Measurements from ENCODE around the gene DIAPH3.

The DIAPH3 gene

DNA sequence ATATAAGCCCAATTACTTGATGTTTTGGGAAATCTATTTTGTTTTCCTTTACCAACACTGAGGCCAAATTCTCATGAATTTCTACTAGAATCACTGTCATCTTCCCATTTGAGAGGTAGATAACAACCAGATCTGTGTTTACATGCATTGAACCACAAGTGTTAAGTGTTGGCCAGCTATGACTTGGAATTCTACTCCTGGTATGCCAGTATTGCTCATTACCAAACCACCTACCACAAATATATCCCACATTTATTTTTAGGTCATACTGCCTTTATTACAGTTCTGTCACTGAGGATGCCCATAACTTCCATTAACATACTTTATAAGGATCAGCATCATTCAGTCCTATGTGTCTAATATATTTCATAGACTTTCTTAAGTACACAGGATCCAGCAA, 328.9 kb downstream of the DIAPH3 start:
- FAIRE-seq, result no peak
- TF ChIP-seq TAF1 (IDR thresholded peaks at IDR 0.05; ENCODE audit: low read depth, low read length) (no peak), POLR2AphosphoS5 (IDR thresholded peaks at IDR 0.05; ENCODE audit: low read depth, low read length) (no peak), POU2F2 (IDR thresholded peaks at IDR 0.05; ENCODE audit: low read depth, low read length) (no peak), POLR2A (IDR thresholded peaks at IDR 0.05; ENCODE audit: low read depth, low read length) (no peak), SPI1 (IDR thresholded peaks at IDR 0.05; ENCODE audit: low read depth, low read length) (no peak), PAX5 (IDR thresholded peaks at IDR 0.05; ENCODE audit: insufficient read depth, low read length, severe bottlenecking) (no peak)
- DNase-seq (ENCODE audit: insufficient read length, low spot score), result no peak

DNA sequence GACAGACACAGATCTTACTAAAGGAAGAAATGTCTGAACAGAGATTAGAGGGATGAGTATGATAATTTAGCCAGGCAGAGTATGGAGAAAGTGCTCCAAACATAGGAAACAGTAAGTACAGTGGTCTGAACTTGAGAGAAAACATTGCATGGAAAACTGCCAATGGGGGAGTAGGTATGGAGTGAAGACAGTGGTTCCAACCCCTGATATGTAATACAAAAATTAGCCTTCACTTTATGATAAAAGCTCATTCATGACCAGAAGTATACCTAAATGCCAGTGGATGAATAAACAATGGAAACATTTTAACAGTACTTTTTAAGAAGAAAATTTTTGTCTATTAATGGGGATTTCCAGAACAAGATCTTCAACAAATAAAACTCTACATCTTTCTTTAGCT, 334.0 kb downstream of the DIAPH3 start:
- FAIRE-seq, result no peak
- no peak for DNase-seq (ENCODE audit: insufficient read length, low spot score)
- TF ChIP-seq POLR2A (IDR thresholded peaks at IDR 0.05; ENCODE audit: low read depth, low read length) (no peak), POLR2AphosphoS5 (IDR thresholded peaks at IDR 0.05; ENCODE audit: low read depth, low read length) (no peak), SPI1 (IDR thresholded peaks at IDR 0.05; ENCODE audit: low read depth, low read length) (no peak), TAF1 (IDR thresholded peaks at IDR 0.05; ENCODE audit: low read depth, low read length) (no peak), PAX5 (IDR thresholded peaks at IDR 0.05; ENCODE audit: insufficient read depth, low read length, severe bottlenecking) (no peak), POU2F2 (IDR thresholded peaks at IDR 0.05; ENCODE audit: low read depth, low read length) (no peak)

DNA sequence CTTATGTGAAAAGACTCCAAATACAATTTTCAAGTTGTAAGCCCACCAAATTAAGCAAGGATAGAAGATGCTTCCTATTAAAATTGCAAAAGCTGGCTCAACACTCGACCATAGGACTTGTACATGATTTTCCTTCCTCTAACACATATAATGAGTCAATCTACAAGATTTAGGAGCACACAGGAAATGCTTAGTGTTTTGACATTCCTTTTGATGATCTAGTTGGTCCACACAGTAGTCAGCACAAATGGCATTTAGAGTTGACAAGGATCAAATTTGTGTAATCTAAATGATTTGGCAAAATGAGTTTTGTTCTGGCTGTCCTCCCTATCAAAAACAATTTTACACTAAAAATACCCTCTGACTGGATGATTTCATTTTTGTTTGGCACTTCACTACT, 340.2 kb downstream of the DIAPH3 start:
- DNase-seq (ENCODE audit: insufficient read length, low spot score) (no peak), FAIRE-seq (no peak)
- TF ChIP-seq POU2F2 (IDR thresholded peaks at IDR 0.05; ENCODE audit: low read depth, low read length) (no peak), TAF1 (IDR thresholded peaks at IDR 0.05; ENCODE audit: low read depth, low read length) (no peak), POLR2AphosphoS5 (IDR thresholded peaks at IDR 0.05; ENCODE audit: low read depth, low read length) (no peak), POLR2A (IDR thresholded peaks at IDR 0.05; ENCODE audit: low read depth, low read length) (no peak), SPI1 (IDR thresholded peaks at IDR 0.05; ENCODE audit: low read depth, low read length) (no peak), PAX5 (IDR thresholded peaks at IDR 0.05; ENCODE audit: insufficient read depth, low read length, severe bottlenecking) (no peak)

DNA sequence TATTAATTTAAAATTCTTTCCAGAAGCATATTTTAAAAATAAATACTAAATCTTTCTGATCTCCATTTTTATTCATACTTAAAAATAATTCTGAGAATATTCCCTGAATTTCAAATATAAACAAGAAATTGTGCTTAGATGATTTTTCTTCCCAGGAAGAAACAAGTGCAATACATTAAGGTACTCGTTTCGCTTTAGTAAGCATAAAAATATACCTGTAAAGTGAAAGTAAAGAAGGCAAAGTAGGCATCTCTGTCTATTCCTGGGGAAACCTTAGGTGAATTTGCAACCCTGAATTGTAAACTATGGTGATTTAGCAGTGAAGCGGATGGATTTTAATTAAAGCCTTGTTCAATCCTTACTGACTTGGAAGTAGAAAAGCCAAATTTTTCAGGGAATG, 354.2 kb downstream of the DIAPH3 start:
- FAIRE-seq (no peak), DNase-seq (ENCODE audit: insufficient read length, low spot score) (no peak)
- TF ChIP-seq POLR2A (IDR thresholded peaks at IDR 0.05; ENCODE audit: low read depth, low read length) (no peak), PAX5 (IDR thresholded peaks at IDR 0.05; ENCODE audit: insufficient read depth, low read length, severe bottlenecking) (no peak)

DNA sequence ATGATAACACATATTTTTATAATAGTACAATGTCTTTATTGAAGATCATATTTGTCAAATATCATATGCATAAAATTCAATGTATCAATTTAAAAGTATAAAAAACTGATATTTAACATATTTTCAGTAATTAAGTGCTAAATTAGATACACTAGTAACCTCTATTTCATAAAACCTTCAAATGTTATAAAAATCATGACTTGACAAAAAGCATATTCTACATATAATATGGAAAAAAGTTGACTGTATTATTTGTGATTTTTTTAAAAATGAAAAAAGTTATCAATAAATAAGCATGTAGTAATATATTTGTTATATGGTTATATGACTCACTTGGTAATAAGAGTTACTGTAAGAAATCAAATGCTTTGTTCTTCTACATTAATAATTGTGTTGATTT, 356.9 kb downstream of the DIAPH3 start:
- TF ChIP-seq POLR2AphosphoS5 (IDR thresholded peaks at IDR 0.05; ENCODE audit: low read depth, low read length), result no peak
- FAIRE-seq, result no peak

GRCh38 chr13:59801107-59801880, 362.4 kb downstream of the DIAPH3 start:
- FAIRE-seq, result no peak
- TF ChIP-seq POLR2AphosphoS5 (IDR thresholded peaks at IDR 0.05; ENCODE audit: low read depth, low read length) (no peak), SPI1 (IDR thresholded peaks at IDR 0.05; ENCODE audit: low read depth, low read length) (peak; percentile 65), PAX5 (IDR thresholded peaks at IDR 0.05; ENCODE audit: insufficient read depth, low read length, severe bottlenecking) (no peak)
- DNase-seq (ENCODE audit: insufficient read length, low spot score), result no peak

More for the DNA sequence above, 356.9 kb downstream of the DIAPH3 start:
- DNase-seq (ENCODE audit: insufficient read length, low spot score), result no peak

DNA sequence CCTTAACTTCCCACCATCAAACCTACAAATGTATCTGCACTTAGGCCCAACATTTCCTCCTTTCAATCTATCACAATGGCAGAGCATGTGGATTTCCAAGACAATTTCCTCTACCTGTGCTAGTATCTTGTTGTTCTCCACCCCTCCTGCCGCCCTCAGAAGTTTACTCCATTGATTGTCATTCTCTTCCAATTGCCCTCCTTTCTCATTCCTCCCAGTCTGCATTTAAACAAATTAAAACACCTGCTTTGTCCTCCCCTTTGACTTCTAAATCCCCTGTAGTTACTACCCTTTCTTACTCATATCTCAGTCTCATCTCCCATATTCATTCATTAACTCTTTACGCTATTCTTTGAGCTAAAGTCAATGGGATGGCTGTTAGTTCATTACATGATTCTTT, 370.6 kb downstream of the DIAPH3 start:
- no peak for TF ChIP-seq TAF1 (IDR thresholded peaks at IDR 0.05; ENCODE audit: low read depth, low read length)
- no peak for TF ChIP-seq POU2F2 (IDR thresholded peaks at IDR 0.05; ENCODE audit: low read depth, low read length)
- no peak for TF ChIP-seq POLR2A (IDR thresholded peaks at IDR 0.05; ENCODE audit: low read depth, low read length)
- TF ChIP-seq POLR2AphosphoS5 (IDR thresholded peaks at IDR 0.05; ENCODE audit: low read depth, low read length), result no peak
- no peak for TF ChIP-seq SPI1 (IDR thresholded peaks at IDR 0.05; ENCODE audit: low read depth, low read length)
- no peak for TF ChIP-seq PAX5 (IDR thresholded peaks at IDR 0.05; ENCODE audit: insufficient read depth, low read length, severe bottlenecking)
- no peak for DNase-seq (ENCODE audit: insufficient read length, low spot score)
- FAIRE-seq, result no peak

DNA sequence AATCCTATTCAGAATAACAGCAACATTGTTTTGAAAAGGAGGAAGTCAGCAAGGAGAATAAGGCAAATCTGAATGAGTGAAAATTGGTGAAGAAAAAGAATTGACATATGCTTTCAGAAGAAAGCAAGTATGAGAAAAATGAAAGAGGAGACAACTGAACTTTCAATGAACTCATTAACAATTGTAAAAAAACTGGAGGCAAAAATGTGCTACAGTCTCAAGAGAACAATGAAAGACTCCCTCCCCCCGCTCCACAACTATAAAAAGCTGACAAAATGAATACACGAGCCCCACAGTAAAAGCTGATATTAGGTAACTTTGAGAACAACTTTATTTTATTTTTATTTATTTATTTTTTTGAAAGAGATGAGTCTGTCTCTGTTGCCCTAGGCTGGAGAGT, 373.1 kb downstream of the DIAPH3 start:
- no peak for DNase-seq (ENCODE audit: insufficient read length, low spot score)
- no peak for FAIRE-seq
- TF ChIP-seq PAX5 (IDR thresholded peaks at IDR 0.05; ENCODE audit: insufficient read depth, low read length, severe bottlenecking) (no peak), TAF1 (IDR thresholded peaks at IDR 0.05; ENCODE audit: low read depth, low read length) (no peak), POU2F2 (IDR thresholded peaks at IDR 0.05; ENCODE audit: low read depth, low read length) (no peak), SPI1 (IDR thresholded peaks at IDR 0.05; ENCODE audit: low read depth, low read length) (no peak), POLR2A (IDR thresholded peaks at IDR 0.05; ENCODE audit: low read depth, low read length) (no peak), POLR2AphosphoS5 (IDR thresholded peaks at IDR 0.05; ENCODE audit: low read depth, low read length) (no peak)

GRCh38 chr13:59789558-59789957, 374.2 kb downstream of the DIAPH3 start:
- TF ChIP-seq POU2F2 (IDR thresholded peaks at IDR 0.05; ENCODE audit: low read depth, low read length) (no peak), POLR2AphosphoS5 (IDR thresholded peaks at IDR 0.05; ENCODE audit: low read depth, low read length) (no peak), PAX5 (IDR thresholded peaks at IDR 0.05; ENCODE audit: insufficient read depth, low read length, severe bottlenecking) (no peak), SPI1 (IDR thresholded peaks at IDR 0.05; ENCODE audit: low read depth, low read length) (no peak), POLR2A (IDR thresholded peaks at IDR 0.05; ENCODE audit: low read depth, low read length) (no peak), TAF1 (IDR thresholded peaks at IDR 0.05; ENCODE audit: low read depth, low read length) (no peak)
- DNase-seq (ENCODE audit: insufficient read length, low spot score) (no peak), FAIRE-seq (no peak)

DNA sequence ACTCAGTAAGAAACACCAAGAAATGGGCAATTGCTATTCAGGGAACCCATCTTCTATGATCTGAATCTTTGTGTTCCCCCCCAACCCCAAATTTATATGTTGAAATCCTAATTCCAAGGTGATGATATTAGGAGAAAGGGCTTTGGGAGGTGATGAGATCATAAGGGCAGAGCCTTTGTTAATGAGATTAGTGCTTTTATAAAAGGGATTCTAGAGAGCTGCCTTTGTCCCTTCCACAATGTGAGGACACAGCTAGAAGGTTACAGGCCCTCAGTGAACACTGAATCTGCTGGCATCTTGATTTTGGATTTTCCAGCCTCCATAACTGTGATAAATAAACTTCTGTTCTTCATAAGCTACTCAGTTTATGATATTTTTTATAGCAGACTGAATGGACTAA, 376.0 kb downstream of the DIAPH3 start:
- DNase-seq (ENCODE audit: insufficient read length, low spot score), result no peak
- no peak for FAIRE-seq
- no peak for TF ChIP-seq SPI1 (IDR thresholded peaks at IDR 0.05; ENCODE audit: low read depth, low read length)
- TF ChIP-seq POLR2AphosphoS5 (IDR thresholded peaks at IDR 0.05; ENCODE audit: low read depth, low read length), result no peak
- no peak for TF ChIP-seq POU2F2 (IDR thresholded peaks at IDR 0.05; ENCODE audit: low read depth, low read length)
- no peak for TF ChIP-seq POLR2A (IDR thresholded peaks at IDR 0.05; ENCODE audit: low read depth, low read length)
- TF ChIP-seq PAX5 (IDR thresholded peaks at IDR 0.05; ENCODE audit: insufficient read depth, low read length, severe bottlenecking), result no peak
- no peak for TF ChIP-seq TAF1 (IDR thresholded peaks at IDR 0.05; ENCODE audit: low read depth, low read length)
